CD14-positive monocyte (primary cell): Measurements from ENCODE around the gene S100A4. TPM values are rescaled to one million over a fixed set of nuclear protein-coding genes. Genes with fewer than 3 reads are reported as not detected.

Source experiments
- DNase-seq, 3 donors: peaks; one replicate each; pipeline ENCODE4 v3.0.0-alpha.2; 2011 to 2022
- H2AFZ ChIP-seq: 2 replicates; pipeline ENCODE4 v1.6.0; 2012; ENCODE audit warnings: mild to moderate bottlenecking, low read depth, low read length, inconsistent platforms; ENCODE audit not compliant: insufficient read depth, poor library complexity, severe bottlenecking
- H3K27ac ChIP-seq, 2 donors: 1 replicate in 1 of 2; 2 replicates in 1 of 2; pipeline ENCODE4 v1.5.1; 2012 to 2013; ENCODE audit warnings: low read length in 2 of 2, control low read depth in 1 of 2, inconsistent platforms in 1 of 2, low read depth in 1 of 2, mild to moderate bottlenecking in 1 of 2
- H3K27me3 ChIP-seq, 2 donors: one replicate each; pipeline versions ENCODE4 v1.6.0 to v1.6.1; 2011 to 2013; ENCODE audit warnings: low read length in 2 of 2; ENCODE audit not compliant: control insufficient read depth in 2 of 2, insufficient read depth in 2 of 2
- H3K36me3 ChIP-seq, 2 donors: replicated peaks in 1 of 2; 1 replicate in 1 of 2; 2 replicates in 1 of 2; pipeline versions ENCODE4 v1.5.1 to v1.6.1; 2012 to 2013; ENCODE audit warnings: low read length in 2 of 2, control low read depth in 1 of 2, inconsistent platforms in 1 of 2, mild to moderate bottlenecking in 1 of 2; ENCODE audit not compliant: insufficient read depth in 2 of 2, control insufficient read depth in 1 of 2
- H3K4me1 ChIP-seq, 2 donors: 1 replicate in 1 of 2; 2 replicates in 1 of 2; pipeline versions ENCODE4 v1.5.1 to v1.6.1; 2012 to 2013; ENCODE audit warnings: low read length in 2 of 2, control low read depth in 1 of 2, inconsistent platforms in 1 of 2, mild to moderate bottlenecking in 1 of 2, moderate library complexity in 1 of 2; ENCODE audit not compliant: insufficient read depth in 2 of 2, control insufficient read depth in 1 of 2
- H3K4me2 ChIP-seq: replicated peaks from 2 replicates; pipeline ENCODE3; 2012; ENCODE audit warnings: low read length, moderate library complexity, mild to moderate bottlenecking; ENCODE audit not compliant: poor library complexity, severe bottlenecking; ENCODE audit errors: extremely low read depth
- H3K4me3 ChIP-seq, 3 experiments: fragments of 200-600 bp in 1 of 3; sonication (generic) in 1 of 3; replicated peaks in 1 of 3; 1 replicate in 2 of 3; 2 replicates in 1 of 3; pipeline ENCODE4 v1.5.1; 2011 to 2013; ENCODE audit warnings: low read length in 3 of 3, mild to moderate bottlenecking in 3 of 3, control low read depth in 2 of 3, low read depth in 2 of 3, inconsistent platforms in 1 of 3, moderate library complexity in 1 of 3
- H3K79me2 ChIP-seq: 2 replicates; pipeline ENCODE4 v1.6.0; 2012; ENCODE audit warnings: mild to moderate bottlenecking, control low read depth, inconsistent platforms, low read length, moderate library complexity; ENCODE audit not compliant: insufficient read depth
- H3K9ac ChIP-seq: 2 replicates; pipeline ENCODE4 v1.6.0; 2017; ENCODE audit warnings: low read length, mild to moderate bottlenecking; ENCODE audit not compliant: insufficient read depth, poor library complexity, severe bottlenecking
- H3K9me3 ChIP-seq, 2 donors: replicated peaks in 1 of 2; 1 replicate in 1 of 2; 2 replicates in 1 of 2; pipeline versions ENCODE4 v1.5.1 to v1.6.1; 2012 to 2013; ENCODE audit warnings: low read length in 2 of 2, control low read depth in 1 of 2; ENCODE audit not compliant: control insufficient read depth in 1 of 2, insufficient read depth in 1 of 2
- H4K20me1 ChIP-seq: 2 replicates; pipeline ENCODE4 v1.6.0; 2012; ENCODE audit warnings: mild to moderate bottlenecking, low read length, control low read depth, moderate library complexity; ENCODE audit not compliant: insufficient read depth
- H3K27ac Mint-ChIP-seq, 7 donors: one replicate each; pipeline ENCODE4 v1.8.0; 2020; ENCODE audit warnings: mild to moderate bottlenecking in 7 of 7, mixed read lengths in 7 of 7, moderate library complexity in 6 of 7, inconsistent platforms in 2 of 7
- H3K27me3 Mint-ChIP-seq, 3 donors: one replicate each; pipeline ENCODE4 v1.8.0; 2021 to 2022; ENCODE audit warnings: low read depth in 3 of 3, mild to moderate bottlenecking in 3 of 3, mixed read lengths in 3 of 3, moderate library complexity in 3 of 3, inconsistent platforms in 1 of 3
- H3K36me3 Mint-ChIP-seq, 2 donors: one replicate each; pipeline ENCODE4 v1.8.0; 2020; ENCODE audit warnings: mixed read lengths in 2 of 2, inconsistent platforms in 1 of 2, mild to moderate bottlenecking in 1 of 2
- H3K4me1 Mint-ChIP-seq: one replicate; pipeline ENCODE4 v1.8.0; 2020; ENCODE audit warnings: mild to moderate bottlenecking, mixed read lengths
- H3K4me3 Mint-ChIP-seq, 2 donors: one replicate each; pipeline ENCODE4 v1.8.0; 2020; ENCODE audit warnings: mild to moderate bottlenecking in 2 of 2, mixed read lengths in 2 of 2, moderate library complexity in 1 of 2
- H3K9me3 Mint-ChIP-seq, 7 donors: one replicate each; pipeline ENCODE4 v1.8.0; 2020 to 2022; ENCODE audit warnings: mixed read lengths in 7 of 7, mild to moderate bottlenecking in 6 of 7, moderate library complexity in 6 of 7, inconsistent platforms in 2 of 7
- WGBS: methylation state at CpG from one replicate; pipeline ENCODE4 v1.1.5; 2013; ENCODE audit warnings: missing lambda C conversion rate; ENCODE audit not compliant: insufficient coverage; 5-methylcytosine and 5-hydroxymethylcytosine counted together
- intact Hi-C, 2 donors: fragments of 100-400 bp; cut with micrococcal nuclease; formaldehyde crosslinking; loops; one replicate each; pipeline versions ENCODE4 v1.15.0 to v1.15.1; 2023
- polyA plus RNA-seq, 3 donors: library from polyadenylated mRNA; depleted of rRNA in 1 of 3; unstranded in 2 of 3; stranded (reverse) in 1 of 3; fragments of 300-500 nt in 2 of 3; fragments of >200 nt in 1 of 3; fragmentation: Illumina TruSeq in 2 of 3; gene quantifications; 1 replicate in 2 of 3; 2 replicates in 1 of 3; pipeline ENCODE4 v1.2.3, GENCODE V29; 2012 to 2021
- TF ChIP-seq, protein P1 (sequence below): fragments of 200-600 bp; IDR thresholded peaks from one replicate; pipeline ENCODE4 v1.8.0; 2022; ENCODE audit warnings: antibody characterized with exemption, mild to moderate bottlenecking

The S100A4 gene
- polyA plus RNA-seq, 3 donors, result 4,538 to 7,344 (median 6,092) TPM

DNA sequence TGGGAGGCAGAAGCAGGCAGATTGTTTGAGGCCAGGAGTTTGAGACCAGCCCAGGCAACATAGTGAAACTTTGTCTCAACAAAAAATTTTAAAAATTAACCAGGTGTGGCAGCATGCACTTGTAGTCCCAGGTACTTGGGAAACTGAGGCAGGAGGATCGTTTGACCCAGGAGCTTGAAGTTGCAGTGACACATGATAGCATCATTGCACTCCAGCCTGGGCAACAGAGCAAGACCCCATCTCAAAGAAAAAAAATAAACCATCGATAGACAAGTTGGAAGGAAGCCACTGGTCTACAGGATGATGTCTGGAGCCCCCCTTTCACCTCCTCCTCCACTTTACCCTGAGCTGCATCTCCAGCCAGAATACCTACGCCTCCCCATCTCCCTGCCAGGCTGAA, 26.4 kb downstream of the S100A4 start:
- H3K27ac Mint-ChIP-seq, result peak overlapping the region in 3 of 7 donors; percentile 41 to 51 (median 46)
- TF ChIP-seq, protein P1, sequence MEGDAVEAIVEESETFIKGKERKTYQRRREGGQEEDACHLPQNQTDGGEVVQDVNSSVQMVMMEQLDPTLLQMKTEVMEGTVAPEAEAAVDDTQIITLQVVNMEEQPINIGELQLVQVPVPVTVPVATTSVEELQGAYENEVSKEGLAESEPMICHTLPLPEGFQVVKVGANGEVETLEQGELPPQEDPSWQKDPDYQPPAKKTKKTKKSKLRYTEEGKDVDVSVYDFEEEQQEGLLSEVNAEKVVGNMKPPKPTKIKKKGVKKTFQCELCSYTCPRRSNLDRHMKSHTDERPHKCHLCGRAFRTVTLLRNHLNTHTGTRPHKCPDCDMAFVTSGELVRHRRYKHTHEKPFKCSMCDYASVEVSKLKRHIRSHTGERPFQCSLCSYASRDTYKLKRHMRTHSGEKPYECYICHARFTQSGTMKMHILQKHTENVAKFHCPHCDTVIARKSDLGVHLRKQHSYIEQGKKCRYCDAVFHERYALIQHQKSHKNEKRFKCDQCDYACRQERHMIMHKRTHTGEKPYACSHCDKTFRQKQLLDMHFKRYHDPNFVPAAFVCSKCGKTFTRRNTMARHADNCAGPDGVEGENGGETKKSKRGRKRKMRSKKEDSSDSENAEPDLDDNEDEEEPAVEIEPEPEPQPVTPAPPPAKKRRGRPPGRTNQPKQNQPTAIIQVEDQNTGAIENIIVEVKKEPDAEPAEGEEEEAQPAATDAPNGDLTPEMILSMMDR, result no peak
- H3K27me3 Mint-ChIP-seq, result no peaks in the 10 kb centered on the region
- no peaks in the 10 kb centered on the region for H3K9me3 ChIP-seq
- no peaks in the 10 kb centered on the region for H3K36me3 ChIP-seq
- H3K27me3 ChIP-seq, result no peaks in the 10 kb centered on the region
- peaks cover 58 to 63% of the 10 kb centered on the region in 2 donors for H3K4me1 ChIP-seq
- H4K20me1 ChIP-seq, result no peaks in the 10 kb centered on the region
- peaks cover 0 to 7% (median 3%) of the 10 kb centered on the region in 7 donors for H3K9me3 Mint-ChIP-seq
- H3K4me3 Mint-ChIP-seq, result no peak overlapping the region
- no peak overlapping the region for H2AFZ ChIP-seq
- WGBS, result 97% methylated on average over 3 of the region's 3 CpGs
- H3K4me3 ChIP-seq, result no peak overlapping the region
- peaks cover 0 to 2% of the 10 kb centered on the region in 2 donors for H3K36me3 Mint-ChIP-seq
- H3K27ac ChIP-seq, result peak overlapping the region in 1 of 2 donors; percentile 14
- no peak overlapping the region for H3K4me2 ChIP-seq
- no peak for DNase-seq
- H3K9ac ChIP-seq, result no peak overlapping the region
- H3K4me1 Mint-ChIP-seq, result peaks cover 62% of the 10 kb centered on the region
- H3K79me2 ChIP-seq, result no peaks in the 10 kb centered on the region
- intact Hi-C loops, result loop anchor here (10.0 kb wide), 2 partner anchors 226 to 236 kb away; no protein-coding TSS in a partner anchor

DNA sequence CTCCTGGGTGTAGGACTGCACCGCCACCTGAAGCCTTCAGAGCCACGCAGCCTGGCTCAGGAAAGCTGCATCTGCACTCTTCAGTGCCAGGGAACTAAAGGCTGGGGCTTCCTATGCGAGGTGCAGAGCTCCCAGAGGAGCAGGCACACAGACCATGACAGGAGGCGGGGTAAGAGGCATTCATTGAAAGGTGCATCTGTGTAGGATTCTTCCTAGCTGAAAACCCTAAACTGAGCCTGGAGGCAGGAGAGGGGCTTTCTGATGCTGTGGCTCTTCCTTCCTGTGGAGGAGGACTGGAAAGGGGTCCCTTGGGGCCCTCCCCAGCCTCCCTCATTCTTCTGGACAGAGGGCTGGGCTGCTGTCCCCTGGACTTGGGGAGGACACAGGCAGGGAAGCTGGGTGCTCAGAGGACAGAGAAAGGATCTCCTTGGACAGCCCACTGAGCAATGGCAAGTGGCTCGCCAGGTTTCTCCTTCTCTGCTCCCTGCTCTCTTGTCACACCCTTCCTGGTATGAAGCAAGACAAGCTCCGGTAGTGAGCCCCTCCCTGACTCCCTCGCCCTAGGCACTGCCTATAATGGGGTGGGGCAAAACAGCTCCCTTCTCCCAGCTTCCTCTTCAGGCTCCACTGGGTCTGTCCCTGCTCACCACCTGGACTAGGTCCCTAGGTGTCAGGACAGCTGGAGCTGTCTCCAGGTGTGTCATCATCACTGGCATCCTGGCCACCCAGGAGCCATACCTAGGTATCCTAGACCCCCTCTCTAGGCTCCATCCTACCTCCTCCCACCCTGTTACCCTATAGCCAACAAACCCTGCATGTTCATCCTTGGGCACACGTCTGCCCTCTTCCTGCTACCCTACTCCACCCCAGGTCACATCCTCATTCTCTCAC, 29.9 kb downstream of the S100A4 start:
- Mint-ChIP-seq H3K9me3 (no peaks in the 10 kb centered on the region), H3K4me3 (peak overlapping the region; percentile 24 to 77), H3K4me1 (peaks cover 79% of the 10 kb centered on the region), H3K36me3 (no peaks in the 10 kb centered on the region), H3K27ac (peak overlapping the region; percentile 83 to 93 (median 90)), H3K27me3 (peaks cover 0 to 2% (median 0%) of the 10 kb centered on the region in 3 donors)
- no peaks in the 10 kb centered on the region for H3K79me2 ChIP-seq
- no peak overlapping the region for H2AFZ ChIP-seq
- 49% methylated on average over 6 of the region's 8 CpGs for WGBS
- H3K36me3 ChIP-seq, result no peaks in the 10 kb centered on the region
- intact Hi-C loops, result loop anchor here (10.0 kb wide), 2 partner anchors 229 to 239 kb away; no protein-coding TSS in a partner anchor
- peak overlapping the region in 1 of 3 experiments; percentile 56 for H3K4me3 ChIP-seq
- H3K27ac ChIP-seq, result peak overlapping the region; percentile 77 to 80
- DNase-seq, result peak; percentile 23 to 63 (median 56)
- H4K20me1 ChIP-seq, result no peaks in the 10 kb centered on the region
- no peaks in the 10 kb centered on the region for H3K9me3 ChIP-seq
- peak overlapping the region; percentile 16 for H3K9ac ChIP-seq
- peak overlapping the region; percentile 63 for H3K4me2 ChIP-seq
- TF ChIP-seq, protein P1, result no peak
- peaks cover 73 to 79% of the 10 kb centered on the region in 2 donors for H3K4me1 ChIP-seq
- no peaks in the 10 kb centered on the region for H3K27me3 ChIP-seq
